Transverse colon (tissue), 4 donors: ENCODE measurements around the gene EPHA1. TPM values are rescaled to one million over a fixed set of nuclear protein-coding genes. Genes with fewer than 3 reads are reported as not detected.
A peak's percentile ranks its signal among the peaks of the same experiment; 100 is the strongest.

Experiments used
- DNase-seq: peaks from one replicate; pipeline ENCODE4 v3.0.0-alpha.2; 2019
- H3K27ac ChIP-seq, 4 donors: fragments of 200-600 bp; sonication (generic); 2 replicates each; pipeline ENCODE4 v1.5.1; 2016 to 2018; ENCODE audit warnings: inconsistent platforms in 4 of 4
- H3K27me3 ChIP-seq: fragments of 200-600 bp; sonication (generic); 2 replicates; pipeline ENCODE4 v1.5.1; 2017; ENCODE audit warnings: inconsistent platforms
- H3K36me3 ChIP-seq, 4 donors: fragments of 200-600 bp; sonication (generic); 2 replicates each; pipeline ENCODE4 v1.5.1; 2017 to 2019; ENCODE audit warnings: inconsistent platforms in 4 of 4
- H3K4me1 ChIP-seq, 4 donors: fragments of 200-600 bp; sonication (generic); 2 replicates each; pipeline ENCODE4 v1.5.1; 2017 to 2020; ENCODE audit warnings: inconsistent platforms in 4 of 4
- H3K4me3 ChIP-seq, 4 donors: fragments of 200-600 bp; sonication (generic); 1 replicate in 1 of 4; 2 replicates in 3 of 4; pipeline versions ENCODE4 v1.5.1 to v1.6.1; 2017 to 2019; ENCODE audit warnings: inconsistent platforms in 4 of 4
- H3K9me3 ChIP-seq, 2 donors: fragments of 200-600 bp; sonication (generic); 2 replicates each; pipeline ENCODE4 v1.5.1; 2017 to 2019; ENCODE audit warnings: inconsistent platforms in 2 of 2
- CTCF ChIP-seq, 5 experiments: fragments of 200-600 bp in 3 of 5; fragments of 450-650 bp in 2 of 5; sonication (generic) in 3 of 5; IDR thresholded peaks; 1 replicate in 2 of 5; 2 replicates in 3 of 5; pipeline ENCODE4 v1.5.1; 2016 to 2017; ENCODE audit warnings: antibody characterized with exemption in 5 of 5, inconsistent platforms in 3 of 5, mild to moderate bottlenecking in 2 of 5, moderate library complexity in 1 of 5
- EP300 ChIP-seq: sonication (generic); formaldehyde crosslinking; IDR thresholded peaks from one replicate; pipeline ENCODE4 v1.6.1; 2017; ENCODE audit warnings: antibody characterized with exemption, low read depth
- POLR2A ChIP-seq: fragments of 450-650 bp; IDR thresholded peaks from one replicate; pipeline ENCODE4 v1.6.1; 2016; ENCODE audit warnings: antibody characterized with exemption, mild to moderate bottlenecking, moderate library complexity
- POLR2AphosphoS5 ChIP-seq, 3 donors: sonication (generic); formaldehyde crosslinking; IDR thresholded peaks; one replicate each; pipeline ENCODE4 v1.6.1; 2016; ENCODE audit warnings: antibody characterized with exemption in 3 of 3
- WGBS, 2 donors: methylation state at CpG; one replicate each; pipeline ENCODE4 v1.1.5; 2018; ENCODE audit warnings: low coverage in 1 of 2; 5-methylcytosine and 5-hydroxymethylcytosine counted together
- in situ Hi-C, 4 donors: fragments of 200-750 bp; cut with MboI; loops; one replicate each; pipeline versions ENCODE4 v1.15.0 to v1.15.1; 2017; ENCODE audit warnings: low sequenced_read_pairs in 3 of 4, low pct_ligation_motif_present in 1 of 4, low pct_unique_long_range_greater_than_20kb in 1 of 4
- intact Hi-C: fragments of 100-400 bp; cut with DNase I; formaldehyde crosslinking; loops from one replicate; pipeline ENCODE4 v1.15.1; 2023; ENCODE audit warnings: low total_unique reads
- total RNA-seq, 4 donors: library from RNA; depleted of rRNA; stranded (reverse); fragments of >200 nt; gene quantifications; one replicate each; pipeline ENCODE4 v1.1.0, GENCODE V29; 2016

Gene EPHA1
- total RNA-seq, 4 donors from 2014 or later = 21.1 to 29.9 (median 24.8) TPM

GRCh38 chr7:143381427-143382125 is 27.1 kb downstream of the EPHA1 start:
- in situ Hi-C loops (no loop called here), intact Hi-C loops (no loop called here)
- peaks cover 29 to 58% (median 36%) of the 10 kb centered on the region in 4 donors for H3K4me1 ChIP-seq
- peak overlapping the region; percentile 93 to 99 (median 98) for H3K27ac ChIP-seq
- WGBS, 2 donors = 4% methylated on average over 52 of the region's 64 CpGs; no CpG with 5 or more reads in 1 of the 2 donors
- peak; percentile 69 for DNase-seq
- no peaks in the 10 kb centered on the region for H3K36me3 ChIP-seq
- H3K27me3 ChIP-seq = no peaks in the 10 kb centered on the region
- TF ChIP-seq EP300 = no peak
- TF ChIP-seq CTCF (IDR thresholded peaks at IDR 0.05) = no peak
- peak in 2 of 3 donors; percentile 18 to 57 for TF ChIP-seq POLR2AphosphoS5 (IDR thresholded peaks at IDR 0.05)
- TF ChIP-seq POLR2A = no peak
- peak overlapping the region; percentile 79 to 100 (median 96) for H3K4me3 ChIP-seq
- no peaks in the 10 kb centered on the region for H3K9me3 ChIP-seq

DNA sequence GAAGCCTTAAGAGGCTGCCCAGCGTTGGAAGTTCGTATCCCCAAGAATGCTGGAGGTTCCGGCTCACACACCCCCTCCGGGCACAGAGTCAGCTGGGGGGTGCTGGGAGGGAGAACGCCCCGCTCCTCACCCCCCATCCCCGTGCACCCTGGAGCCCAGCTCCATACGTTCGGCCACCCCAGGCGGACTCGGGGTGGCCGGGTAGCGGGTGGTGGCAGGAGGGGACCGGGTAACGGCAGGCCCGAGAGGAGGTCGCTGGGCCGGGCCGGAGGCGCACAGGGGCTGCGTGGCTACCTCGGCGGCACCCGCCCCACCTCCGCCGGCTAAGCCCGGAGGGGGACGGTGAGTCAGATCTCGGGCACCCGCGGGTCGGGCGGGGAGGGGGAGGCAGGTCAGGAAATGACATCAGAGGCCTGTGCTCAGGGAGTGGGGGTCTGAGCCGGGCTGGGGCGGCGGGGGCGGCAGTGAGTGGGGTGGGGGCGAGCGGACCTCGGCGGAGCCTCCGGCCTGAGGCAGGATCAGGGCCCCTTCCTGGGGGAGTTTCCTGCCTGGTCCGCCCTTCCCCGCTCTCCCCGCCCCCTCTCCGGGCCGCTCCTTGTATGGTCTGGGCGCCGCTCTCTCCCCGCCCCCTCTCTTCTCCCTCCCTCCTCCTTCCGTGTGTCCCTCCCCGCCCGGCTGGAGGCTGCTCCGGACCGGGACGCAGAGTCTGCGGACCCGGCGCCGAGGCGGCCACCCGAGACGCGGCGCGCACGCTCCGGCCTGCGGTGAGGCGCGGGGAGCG is 27.8 kb downstream of the EPHA1 start, which contains the start of gene ZYX:
Gene ZYX, plus strand, starts transcription at position 700 of the 781 bp plus-strand sequence. CDS start 227 bp downstream, outside the sequence.
- TF ChIP-seq POLR2AphosphoS5 (IDR thresholded peaks at IDR 0.05) = peak; percentile 91 to 96 (median 95)
- no peak for TF ChIP-seq EP300
- TF ChIP-seq CTCF (IDR thresholded peaks at IDR 0.05) = no peak
- peak; percentile 92 for TF ChIP-seq POLR2A
- Histone ChIP-seq H3K4me1 (peaks cover 25 to 58% (median 32%) of the 10 kb centered on the region in 4 donors), H3K4me3 (peak within 1 kb of the TSS; percentile 79 to 100 (median 96)), H3K27ac (peak within 1 kb of the TSS; percentile 93 to 99 (median 98)), H3K9me3 (no peaks in the 10 kb centered on the region), H3K36me3 (no peaks in the 10 kb centered on the region), H3K27me3 (no peaks in the 10 kb centered on the region)
- in situ Hi-C loops = no loop called here
- peak; percentile 97 for DNase-seq
- intact Hi-C loops = no loop called here
- 0% methylated on average over 61 of the region's 72 CpGs; no CpG with 5 or more reads in 1 of the 2 donors for WGBS, 2 donors

- in situ Hi-C loops = no loop called here
- peak; percentile 92 for DNase-seq
- H3K4me1 ChIP-seq = peaks cover 23 to 58% (median 31%) of the 10 kb centered on the region in 4 donors
- H3K27ac ChIP-seq = peak overlapping the region; percentile 93 to 99 (median 98)
- TF ChIP-seq EP300 (no peak), CTCF (IDR thresholded peaks at IDR 0.05) (peak; percentile 94 to 98 (median 95)), POLR2A (no peak), POLR2AphosphoS5 (IDR thresholded peaks at IDR 0.05) (peak in 1 of 3 donors; percentile 4)
- 0% methylated on average over 2 to 18 of the region's 35 CpGs for WGBS, 2 donors
- no peaks in the 10 kb centered on the region for H3K27me3 ChIP-seq
- no peaks in the 10 kb centered on the region for H3K9me3 ChIP-seq
- intact Hi-C loops = no loop called here
- H3K36me3 ChIP-seq = no peaks in the 10 kb centered on the region
- peak overlapping the region; percentile 79 to 100 (median 96) for H3K4me3 ChIP-seq
Measured at GRCh38 chr7:143380260-143380645, 28.4 kb downstream of the EPHA1 start.
